Psoas muscle (tissue), 8 donors: ENCODE results near the gene OR5AC2. TPM values are rescaled to one million over a fixed set of nuclear protein-coding genes. Genes with fewer than 3 reads are reported as not detected.

Experiments
- ATAC-seq, 4 donors: fragments of 200-7000 bp; cut with Tn5 transposase; one replicate each; pipeline ENCODE4 v1.9.1; 2020; ENCODE audit warnings: moderate library complexity in 3 of 4, mild to moderate bottlenecking in 2 of 4
- DNase-seq, 2 donors: peaks; one replicate each; pipeline ENCODE4 v3.0.0-alpha.2; 2020
- H3K27ac ChIP-seq: fragments of 200-600 bp; one replicate; pipeline ENCODE4 v1.8.0; 2022
- H3K27me3 ChIP-seq, 3 donors: fragments of 200-600 bp in 1 of 3; one replicate each; pipeline versions ENCODE4 v1.6.1 to v1.8.0; 2013 to 2022; ENCODE audit warnings: low read length in 2 of 3, mild to moderate bottlenecking in 2 of 3, moderate library complexity in 1 of 3; ENCODE audit not compliant: insufficient read depth in 3 of 3
- H3K36me3 ChIP-seq, 2 donors: fragments of 200-600 bp in 1 of 2; one replicate each; pipeline versions ENCODE4 v1.6.1 to v1.8.0; 2013 to 2022; ENCODE audit warnings: low read depth in 1 of 2, mild to moderate bottlenecking in 1 of 2, moderate library complexity in 1 of 2; ENCODE audit not compliant: insufficient read depth in 1 of 2
- H3K4me1 ChIP-seq: fragments of 200-600 bp; one replicate; pipeline ENCODE4 v1.8.0; 2022
- H3K4me3 ChIP-seq: fragments of 200-600 bp; one replicate; pipeline ENCODE4 v1.8.0; 2022; ENCODE audit warnings: mild to moderate bottlenecking
- H3K9me3 ChIP-seq: fragments of 200-600 bp; one replicate; pipeline ENCODE4 v1.8.0; 2022
- WGBS, 3 donors: extraction: QIAGEN DNeasy Blood & Tissue Kit; methylation state at CpG; one replicate each; pipeline versions ENCODE4 v1.1.6 to v1.1.7; 2013; 5-methylcytosine and 5-hydroxymethylcytosine counted together
- intact Hi-C, 2 donors: fragments of 100-400 bp; cut with DNase I; formaldehyde crosslinking; loops; one replicate each; pipeline versions ENCODE4 v1.11.0 to v1.14.2; 2022
- long read RNA-seq, 2 donors: library from polyadenylated mRNA; unstranded; transcript quantifications; one replicate each; pipeline ENCODE4 v2.0.0, GENCODE V29; 2021
- polyA plus RNA-seq, 3 donors: library from polyadenylated mRNA; stranded (reverse); fragments of 200-250 nt; gene quantifications; one replicate each; pipeline ENCODE4 v1.2.3, GENCODE V29; 2013
- total RNA-seq, 4 donors: library from RNA; stranded (reverse); fragmentation: NEBNext Ultra II Directional in 2 of 4; extraction: Animal tissue kit (Norgen Biotek cat#: 25700) in 2 of 4; gene quantifications; one replicate each; pipeline versions ENCODE4 v1.2.1 to v1.2.4, GENCODE V29; 2021 to 2023
- TF ChIP-seq, protein P1 (sequence below): fragments of 200-600 bp; IDR thresholded peaks from one replicate; pipeline ENCODE4 v1.8.0; 2022; ENCODE audit warnings: antibody characterized with exemption
- donor health status: healthy with polysubstance abuse.
- donor health status: DM: no; HTN: no; CAD: no; lungs with moderate emphysema.
- donor health status: Bipolar disorder and iron deficiency.
- donor health status: healthy.
- donor health status: DM: yes; HTN: yes; CAD: no.
- donor health status: DM: no; HTN: no; CAD: no.
- donor health status: DM: no; HTN: no; CAD: no.
- donor health status: DM: yes; HTN: yes; CAD: no.

The OR5AC2 gene, protein sequence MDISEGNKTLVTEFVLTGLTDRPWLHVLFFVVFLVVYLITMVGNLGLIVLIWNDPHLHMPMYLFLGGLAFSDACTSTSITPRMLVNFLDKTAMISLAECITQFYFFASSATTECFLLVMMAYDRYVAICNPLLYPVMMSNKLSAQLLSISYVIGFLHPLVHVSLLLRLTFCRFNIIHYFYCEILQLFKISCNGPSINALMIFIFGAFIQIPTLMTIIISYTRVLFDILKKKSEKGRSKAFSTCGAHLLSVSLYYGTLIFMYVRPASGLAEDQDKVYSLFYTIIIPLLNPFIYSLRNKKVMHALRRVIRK
- total RNA-seq, result not detected
- not detected for polyA plus RNA-seq
- long read RNA-seq, donor 1, result 0 reads
- long read RNA-seq, donor 2, result 0 reads

DNA sequence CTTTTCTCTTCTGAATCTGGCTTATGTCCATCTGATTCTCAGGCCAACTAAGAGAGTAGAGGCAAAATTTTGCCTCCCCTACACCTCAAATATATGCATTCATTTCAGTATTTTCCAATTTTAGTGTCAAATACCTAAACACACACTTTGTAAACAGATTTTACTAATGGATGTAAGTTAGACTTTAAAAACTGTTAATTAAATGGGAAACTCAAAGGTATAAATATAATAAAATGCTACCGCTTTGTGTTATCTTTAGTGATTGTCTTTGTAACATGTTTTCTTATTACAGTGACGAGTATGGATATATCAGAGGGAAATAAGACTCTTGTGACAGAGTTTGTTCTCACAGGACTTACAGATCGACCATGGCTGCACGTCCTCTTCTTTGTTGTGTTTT is at the start of gene OR5AC2:
OR5AC2 (plus strand) TSS at position 301 of the 400 bp plus-strand sequence; CDS start at position 301, 0 bp downstream.
- 73 to 86% (median 79%) methylated on average over 4 of the region's 4 CpGs for WGBS, 3 donors
- no peaks in the 10 kb centered on the region for H3K4me1 ChIP-seq
- no peaks in the 10 kb centered on the region for H3K36me3 ChIP-seq
- H3K4me3 ChIP-seq, result no peak within 1 kb of the TSS
- DNase-seq, result no peak
- H3K27ac ChIP-seq, result no peak within 1 kb of the TSS
- no peaks in the 10 kb centered on the region for H3K27me3 ChIP-seq
- no peaks in the 10 kb centered on the region for H3K9me3 ChIP-seq
- no peak for ATAC-seq
- TF ChIP-seq, protein P1, sequence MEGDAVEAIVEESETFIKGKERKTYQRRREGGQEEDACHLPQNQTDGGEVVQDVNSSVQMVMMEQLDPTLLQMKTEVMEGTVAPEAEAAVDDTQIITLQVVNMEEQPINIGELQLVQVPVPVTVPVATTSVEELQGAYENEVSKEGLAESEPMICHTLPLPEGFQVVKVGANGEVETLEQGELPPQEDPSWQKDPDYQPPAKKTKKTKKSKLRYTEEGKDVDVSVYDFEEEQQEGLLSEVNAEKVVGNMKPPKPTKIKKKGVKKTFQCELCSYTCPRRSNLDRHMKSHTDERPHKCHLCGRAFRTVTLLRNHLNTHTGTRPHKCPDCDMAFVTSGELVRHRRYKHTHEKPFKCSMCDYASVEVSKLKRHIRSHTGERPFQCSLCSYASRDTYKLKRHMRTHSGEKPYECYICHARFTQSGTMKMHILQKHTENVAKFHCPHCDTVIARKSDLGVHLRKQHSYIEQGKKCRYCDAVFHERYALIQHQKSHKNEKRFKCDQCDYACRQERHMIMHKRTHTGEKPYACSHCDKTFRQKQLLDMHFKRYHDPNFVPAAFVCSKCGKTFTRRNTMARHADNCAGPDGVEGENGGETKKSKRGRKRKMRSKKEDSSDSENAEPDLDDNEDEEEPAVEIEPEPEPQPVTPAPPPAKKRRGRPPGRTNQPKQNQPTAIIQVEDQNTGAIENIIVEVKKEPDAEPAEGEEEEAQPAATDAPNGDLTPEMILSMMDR, result no peak
- intact Hi-C loops, result no loop called here

DNA sequence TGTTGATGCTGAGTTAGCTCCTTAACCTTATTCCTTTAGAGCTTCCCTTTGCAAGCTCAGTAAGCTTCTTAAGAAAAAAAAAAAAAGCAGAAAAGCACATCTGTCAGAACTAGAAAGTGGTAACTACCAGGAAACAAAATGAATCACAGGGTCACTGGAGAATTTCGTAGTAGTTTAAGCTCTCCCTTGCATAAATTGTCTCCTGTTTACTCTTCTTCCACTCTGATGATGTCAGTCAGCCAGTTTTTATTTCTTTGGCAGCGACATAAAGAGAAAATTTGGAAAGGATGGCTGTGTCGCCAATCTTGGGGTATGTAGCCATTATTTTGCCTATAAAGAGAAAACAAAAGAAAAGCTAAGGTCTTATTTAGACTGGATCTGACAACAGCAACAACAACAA is 48.7 kb upstream of the OR5AC2 start:
- peaks cover 0 to 4% (median 4%) of the 10 kb centered on the region in 3 donors for H3K27me3 ChIP-seq
- TF ChIP-seq, protein P1, result no peak
- H3K36me3 ChIP-seq, result no peaks in the 10 kb centered on the region
- intact Hi-C loops, result loop anchor here (2.0 to 10.0 kb wide), 2 partner anchors 291 to 777 kb away; no protein-coding TSS in a partner anchor
- H3K27ac ChIP-seq, result no peak overlapping the region
- no peak for ATAC-seq
- DNase-seq, result no peak
- H3K4me1 ChIP-seq, result no peaks in the 10 kb centered on the region
- H3K4me3 ChIP-seq, result no peak overlapping the region
- no peaks in the 10 kb centered on the region for H3K9me3 ChIP-seq
- 56 to 65% (median 57%) methylated on average over 3 of the region's 3 CpGs for WGBS, 3 donors

DNA sequence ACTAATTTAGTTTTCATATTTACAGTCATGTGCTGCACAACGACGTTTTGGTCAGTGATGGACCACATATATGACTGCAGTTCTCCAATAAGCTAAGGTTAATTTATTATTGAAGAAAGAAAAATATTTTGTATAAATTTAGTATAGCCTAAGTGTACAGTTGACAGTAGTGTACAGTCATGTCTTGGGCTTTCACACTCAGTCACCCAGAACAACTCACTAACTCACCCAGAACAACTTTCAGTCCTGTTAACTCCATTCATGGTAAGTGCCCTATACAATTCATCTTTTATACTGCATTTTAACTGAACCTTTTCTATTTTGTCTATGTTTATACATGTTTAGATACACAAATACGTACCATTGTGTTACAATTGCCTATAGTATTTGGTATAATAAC is 48.1 kb upstream of the OR5AC2 start:
- H3K9me3 ChIP-seq, result no peaks in the 10 kb centered on the region
- H3K36me3 ChIP-seq, result no peaks in the 10 kb centered on the region
- H3K27ac ChIP-seq, result no peak overlapping the region
- peaks cover 0 to 4% (median 4%) of the 10 kb centered on the region in 3 donors for H3K27me3 ChIP-seq
- DNase-seq, result no peak
- no peak overlapping the region for H3K4me3 ChIP-seq
- intact Hi-C loops, result loop anchor here (2.0 to 10.0 kb wide), 2 partner anchors 290 to 776 kb away; no protein-coding TSS in a partner anchor
- TF ChIP-seq, protein P1, result no peak
- ATAC-seq, result no peak
- H3K4me1 ChIP-seq, result no peaks in the 10 kb centered on the region
- 72 to 75% (median 72%) methylated on average over 3 of the region's 3 CpGs for WGBS, 3 donors

DNA sequence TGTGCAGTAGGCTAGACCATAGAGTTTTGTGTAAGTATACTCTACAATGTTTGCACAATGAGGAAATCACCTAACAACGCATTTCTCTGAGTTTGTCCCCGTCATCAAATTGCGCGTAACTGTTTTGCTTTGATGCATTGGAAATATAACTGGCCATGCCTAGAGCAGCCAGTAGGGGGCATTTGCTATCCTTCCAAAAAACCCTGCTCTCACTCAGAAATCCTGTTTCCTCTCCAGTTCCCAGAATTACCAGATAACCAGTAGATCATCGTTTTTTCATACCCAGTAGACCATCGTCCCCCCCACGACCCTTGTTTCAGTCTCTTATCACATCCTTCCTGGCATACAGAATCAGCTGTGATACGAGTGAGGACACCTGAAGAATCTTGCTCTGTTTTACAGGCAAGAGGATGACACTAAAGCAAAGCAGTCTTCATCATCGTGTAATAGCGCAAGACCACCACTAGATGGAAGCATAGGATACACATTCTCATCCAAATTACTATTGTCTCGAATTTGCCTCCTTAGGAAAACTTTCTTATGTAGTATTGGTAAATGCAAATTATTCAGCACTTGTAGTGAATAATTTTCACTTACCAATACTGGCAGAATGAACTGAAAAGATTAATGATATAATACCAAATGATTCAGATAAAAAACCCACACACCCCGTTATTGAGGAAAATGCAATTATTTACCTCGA is 47.5 kb upstream of the OR5AC2 start:
- H3K9me3 ChIP-seq, result no peaks in the 10 kb centered on the region
- TF ChIP-seq, protein P1, result peak; percentile 79
- H3K36me3 ChIP-seq, result no peaks in the 10 kb centered on the region
- intact Hi-C loops, result loop anchor here (2.0 to 10.0 kb wide), 2 partner anchors 289 to 775 kb away; no protein-coding TSS in a partner anchor
- H3K4me3 ChIP-seq, result peak overlapping the region; percentile 42
- peak in 1 of 2 donors; percentile 28 for DNase-seq
- WGBS, 3 donors, result 14 to 16% (median 14%) methylated on average over 13 of the region's 13 CpGs
- no peaks in the 10 kb centered on the region for H3K4me1 ChIP-seq
- no peak overlapping the region for H3K27ac ChIP-seq
- peak; percentile 87 to 93 (median 90) for ATAC-seq
- peaks cover 0 to 4% (median 4%) of the 10 kb centered on the region in 3 donors for H3K27me3 ChIP-seq
